Limb (tissue), 2 donors: ENCODE results near the gene PPRC1.

Source experiments
- DNase-seq, 2 donors: peaks; one replicate each; pipeline ENCODE4 v3.0.0-alpha.2; 2016; ENCODE audit errors: extremely low spot score in 2 of 2

PPRC1 gene

GRCh38 chr10:102117391-102118159 lies 15.3 kb upstream of the PPRC1 start:
- peak; percentile 83 to 92 for DNase-seq

DNA sequence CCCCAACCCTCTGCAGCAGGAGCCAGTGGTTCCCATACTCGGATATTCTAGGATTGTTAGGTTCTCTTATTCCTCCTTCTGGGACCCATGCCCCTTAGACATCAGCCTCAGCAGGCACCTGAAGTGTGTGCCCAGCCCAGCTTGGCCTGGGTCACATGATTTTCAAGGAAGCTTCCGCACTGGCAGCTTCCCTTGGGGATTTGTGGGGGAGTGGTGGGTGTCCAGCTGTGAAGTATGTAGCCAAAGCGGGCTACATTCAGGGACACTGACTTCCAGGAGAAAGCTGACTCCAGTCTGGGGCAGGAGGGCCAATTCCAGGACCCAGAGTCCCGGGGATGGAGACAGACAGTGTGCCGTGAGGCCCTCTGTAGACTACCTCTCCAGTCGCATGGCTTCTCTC lies 14.0 kb upstream of the PPRC1 start:
- peak in 1 of 2 donors; percentile 49 for DNase-seq

- peak; percentile 42 to 73 for DNase-seq
These were observed 13.3 kb upstream of the PPRC1 start for GRCh38 chr10:102119417-102120141.

DNA sequence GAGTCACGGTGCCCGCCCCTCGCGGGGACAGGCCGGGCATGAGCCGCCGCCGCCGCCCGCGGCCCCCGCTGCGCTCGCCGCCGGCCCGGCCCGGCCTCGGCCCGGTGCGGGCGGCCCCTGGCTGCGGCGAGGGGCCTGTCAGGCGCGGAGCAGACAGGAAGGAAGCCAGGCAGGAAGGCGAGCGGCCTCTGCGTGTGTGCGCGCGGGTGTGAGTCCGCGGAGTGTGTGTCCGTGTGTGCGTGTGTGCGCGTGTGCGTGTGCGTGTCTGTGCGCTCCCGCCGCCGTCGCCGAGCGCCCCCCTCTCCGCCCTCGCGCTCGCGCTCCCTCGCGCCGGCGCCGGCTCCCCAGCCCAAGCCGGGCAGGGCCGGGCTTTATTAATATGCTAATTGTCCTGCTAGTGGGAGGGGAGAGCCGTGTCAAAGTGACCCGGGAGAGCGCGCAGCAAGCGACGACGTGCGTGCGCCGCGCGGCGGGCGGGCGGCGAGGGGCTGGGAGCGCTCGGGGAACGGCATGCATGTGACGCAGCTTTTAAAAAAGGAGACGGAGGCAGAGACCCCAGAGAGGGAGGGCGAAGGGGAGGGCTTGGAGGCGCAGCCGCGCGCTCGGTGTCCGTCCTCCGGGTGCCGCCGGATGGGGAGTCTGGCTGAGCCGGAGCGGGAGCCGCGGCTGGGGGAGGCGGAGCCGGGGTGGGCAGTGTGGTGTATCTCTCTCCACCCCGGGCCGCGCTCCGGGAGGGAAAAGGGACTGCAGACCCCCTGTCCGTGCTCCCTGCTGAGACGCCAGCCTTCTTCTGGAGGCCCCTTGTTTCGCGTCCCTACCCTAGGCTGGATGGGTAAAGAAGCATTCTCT lies 12.5 kb upstream of the PPRC1 start, which contains the start of gene LDB1:
TSS of gene LDB1 (minus strand) at position 227 of the 849 bp plus-strand sequence. CDS start 258 bp downstream, outside the sequence.
- peak; percentile 76 to 89 for DNase-seq

- peak; percentile 76 to 81 for DNase-seq
These were observed 11.7 kb upstream of the PPRC1 start for GRCh38 chr10:102120991-102121738.

- peak in 1 of 2 donors; percentile 55 for DNase-seq
These were observed 11.0 kb upstream of the PPRC1 start for GRCh38 chr10:102121739-102122372.

GRCh38 chr10:102122450-102122849 lies 10.4 kb upstream of the PPRC1 start:
- no peak for DNase-seq

- no peak for DNase-seq
These were observed 9.6 kb upstream of the PPRC1 start for GRCh38 chr10:102123223-102123622.

DNA sequence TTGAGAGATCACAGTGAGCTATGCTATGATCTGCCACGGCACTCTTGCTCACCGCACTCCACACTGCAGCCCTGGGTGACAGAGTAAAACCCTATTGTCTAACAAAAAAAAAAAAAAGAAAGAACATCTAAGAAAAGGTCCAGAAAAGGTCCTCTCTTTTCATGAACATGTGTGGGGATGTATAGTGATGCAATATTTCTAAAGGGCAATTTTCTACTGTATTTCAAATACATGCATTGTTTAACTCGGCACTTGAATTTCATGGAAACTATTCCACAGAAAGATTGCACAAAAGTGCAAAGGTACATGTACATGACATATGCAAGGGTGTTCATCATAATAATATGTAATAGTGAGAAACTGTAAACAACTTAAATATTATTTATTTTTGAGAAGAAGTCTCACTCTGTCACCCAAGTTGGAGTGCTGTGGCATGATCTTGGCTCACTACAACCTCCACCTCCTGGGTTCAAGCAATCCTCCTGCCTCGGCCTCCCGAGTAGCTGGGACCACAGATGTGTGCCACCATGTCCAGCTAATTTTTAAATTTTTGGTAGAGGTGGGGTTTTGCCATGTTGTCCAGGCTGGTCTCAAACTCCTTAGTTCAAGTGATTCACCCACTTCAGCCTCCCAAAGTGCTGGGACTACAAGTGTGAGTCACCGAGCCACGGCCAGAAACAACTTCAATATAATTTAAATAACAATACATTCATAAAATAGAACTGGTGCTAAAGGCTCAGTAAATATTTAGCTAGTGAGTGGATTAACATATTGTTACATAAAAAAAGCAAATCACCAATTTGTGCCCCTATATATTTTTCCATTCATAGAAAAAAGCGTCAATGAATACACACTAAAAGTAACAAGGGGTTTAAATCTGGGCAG lies 1.3 kb upstream of the PPRC1 start:
- no peak for DNase-seq

DNA sequence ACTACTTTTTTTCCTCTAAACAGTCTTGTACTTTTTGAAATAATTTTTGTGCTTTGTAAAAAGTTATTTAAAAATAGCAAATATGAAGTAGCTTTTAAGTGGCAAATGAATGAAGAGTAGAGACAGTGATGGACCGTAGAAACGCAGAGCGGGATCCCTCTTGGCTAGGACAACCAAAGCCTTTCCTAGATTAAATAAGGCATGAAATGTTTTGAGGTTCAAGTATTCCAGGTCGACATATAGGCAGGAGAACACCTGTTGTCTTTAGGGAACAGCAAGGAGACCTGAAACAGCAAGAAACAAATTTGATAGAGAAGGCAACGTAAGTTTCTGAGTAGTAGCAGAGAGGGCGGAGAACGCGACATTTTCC lies 662 bp upstream of the PPRC1 start:
- no peak for DNase-seq

DNA sequence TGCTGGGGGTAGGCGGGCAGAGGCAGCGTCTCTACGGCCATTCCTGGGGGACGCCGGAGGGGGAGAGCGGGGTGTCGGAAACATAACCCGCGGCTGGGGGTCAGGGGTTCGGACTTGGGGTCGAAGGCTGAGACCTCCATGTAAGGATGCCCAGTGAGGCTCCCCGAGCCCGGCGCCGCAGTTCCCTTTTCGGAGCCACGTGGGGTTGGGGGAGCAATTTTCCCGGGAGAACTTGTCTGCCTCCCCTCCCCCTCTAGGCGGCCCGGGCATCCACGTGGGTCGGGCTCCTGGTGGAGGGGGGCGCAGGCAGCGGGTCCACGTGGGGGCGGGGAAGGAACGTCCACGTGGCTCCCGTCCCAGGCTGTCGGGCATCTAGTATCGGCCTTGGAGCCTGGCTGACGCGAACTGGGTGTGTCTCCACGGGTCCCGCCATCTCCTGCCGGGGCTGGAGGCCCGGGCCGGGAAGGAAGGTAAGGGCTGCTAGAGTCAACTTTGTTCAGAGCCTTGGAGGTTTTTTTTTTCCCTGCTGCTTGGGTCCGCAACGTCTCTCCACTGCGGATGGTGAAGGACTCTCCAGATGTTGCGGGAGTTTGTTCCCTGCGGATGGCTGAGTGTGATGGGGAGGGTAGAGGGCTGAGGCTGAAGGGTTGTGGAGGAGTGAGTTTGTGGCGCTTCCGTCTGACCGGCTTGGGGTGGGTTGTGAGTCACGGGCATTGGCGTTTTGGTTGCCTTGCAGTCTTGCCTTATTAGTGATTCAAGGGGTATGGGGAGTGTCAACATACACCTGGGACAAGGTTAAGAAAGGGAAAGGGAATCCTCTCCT lies 744 bp downstream of the PPRC1 start:
- DNase-seq: peak; percentile 57 to 90

- no peak for DNase-seq
These were observed 1.6 kb downstream of the PPRC1 start for GRCh38 chr10:102134416-102134815.

DNA sequence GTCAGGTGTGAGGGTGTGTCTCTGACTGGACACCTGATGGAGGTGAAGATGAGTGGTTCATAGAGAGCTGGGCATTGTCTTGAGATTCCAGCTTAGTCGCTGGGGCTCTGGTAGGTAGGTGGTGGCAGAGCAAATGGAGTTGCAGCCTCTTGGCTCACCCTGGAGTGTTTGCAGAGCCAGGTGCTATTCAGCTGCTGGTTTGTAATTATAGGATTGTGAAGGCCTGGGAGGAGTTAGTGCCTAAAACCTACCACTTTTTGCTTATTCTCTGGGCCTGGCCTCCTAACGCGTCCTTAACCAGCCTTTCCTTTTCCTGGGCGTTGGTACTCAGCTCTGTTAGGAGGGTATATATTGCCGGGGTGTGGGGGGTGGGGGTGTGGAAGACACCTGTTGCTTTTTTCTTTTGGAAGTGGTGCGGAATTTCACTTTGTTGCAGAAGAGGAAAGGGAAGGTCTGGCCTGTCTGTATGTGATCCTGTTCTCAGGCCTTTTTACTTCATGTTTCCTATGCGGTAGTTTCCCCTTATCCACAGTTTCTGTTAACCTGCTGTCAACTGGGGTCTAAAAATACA lies 3.2 kb downstream of the PPRC1 start:
- no peak for DNase-seq

- DNase-seq: no peak
These were observed 6.7 kb downstream of the PPRC1 start for GRCh38 chr10:102139281-102140110.

GRCh38 chr10:102140218-102140617 lies 7.4 kb downstream of the PPRC1 start:
- DNase-seq: no peak

- no peak for DNase-seq
These were observed 8.2 kb downstream of the PPRC1 start for GRCh38 chr10:102140913-102141540.

- no peak for DNase-seq
These were observed 8.8 kb downstream of the PPRC1 start for GRCh38 chr10:102141583-102142107.
